ENCODE measurements around the gene IL1RAPL1.

GRCh38 chrX:29661290-29661689 is 1074.0 kb downstream of the IL1RAPL1 start:
- TF ChIP-seq CTCF (conservative IDR thresholded peaks at IDR 0.05 in 1 of 2, IDR thresholded peaks at IDR 0.05 in 1 of 2; ENCODE audit: low read depth in 1 of 2, low read length in 2 of 2) (no peak), EZH2 (IDR thresholded peaks at IDR 0.05; ENCODE audit: low read length, missing control alignments) (no peak)

Data from fibroblast of lung (primary cell).